GM23338 (cell line): ENCODE results near the gene FAM110A. TPM values are rescaled to one million over a fixed set of nuclear protein-coding genes. Genes with fewer than 3 reads are reported as not detected.

Experiments used
- ATAC-seq: fragments of 200-7000 bp; cut with Tn5 transposase; 3 replicates; pipeline ENCODE4 v1.9.1; 2020
- DNase-seq: peaks from one replicate; pipeline ENCODE4 v3.0.0-alpha.2; 2015; ENCODE audit warnings: low spot score
- H2AFZ ChIP-seq: fragments of 200-600 bp; sonication (generic); 2 replicates; pipeline ENCODE4 v1.8.0; 2016; ENCODE audit warnings: antibody characterized with exemption, mild to moderate bottlenecking, moderate library complexity
- H3F3A ChIP-seq: fragments of 200-600 bp; sonication (generic); replicated peaks from 2 replicates; pipeline ENCODE4 v1.8.0; 2017; ENCODE audit warnings: antibody characterized with exemption, mixed run types, low read depth
- H3K27ac ChIP-seq: fragments of 200-600 bp; sonication (generic); 2 replicates; pipeline ENCODE4 v1.6.1; 2016; ENCODE audit warnings: low read depth
- H3K27me3 ChIP-seq: fragments of 200-600 bp; sonication (generic); 2 replicates; pipeline ENCODE4 v1.8.0; 2016; ENCODE audit warnings: mild to moderate bottlenecking, mixed run types, moderate library complexity; ENCODE audit not compliant: insufficient read depth
- H3K36me3 ChIP-seq: fragments of 200-600 bp; sonication (generic); 2 replicates; pipeline ENCODE4 v1.8.0; 2016; ENCODE audit warnings: mild to moderate bottlenecking; ENCODE audit not compliant: insufficient read depth
- H3K4me1 ChIP-seq: fragments of 200-600 bp; sonication (generic); 2 replicates; pipeline ENCODE4 v1.8.0; 2016; ENCODE audit warnings: mild to moderate bottlenecking, moderate library complexity; ENCODE audit not compliant: insufficient read depth
- H3K4me2 ChIP-seq: fragments of 200-600 bp; sonication (generic); 2 replicates; pipeline ENCODE4 v1.7.1; 2017; ENCODE audit warnings: mixed run types
- H3K4me3 ChIP-seq: fragments of 200-600 bp; sonication (generic); 2 replicates; pipeline ENCODE4 v1.6.1; 2016; ENCODE audit warnings: mixed run types
- H3K79me2 ChIP-seq: fragments of 200-600 bp; sonication (generic); replicated peaks from 2 replicates; pipeline ENCODE4 v1.8.0; 2017; ENCODE audit warnings: mild to moderate bottlenecking; ENCODE audit not compliant: insufficient read depth
- H3K9me2 ChIP-seq: fragments of 200-600 bp; sonication (generic); 2 replicates; pipeline ENCODE4 v1.8.0; 2017; ENCODE audit not compliant: insufficient read depth
- H4K20me1 ChIP-seq: fragments of 200-600 bp; sonication (generic); replicated peaks from 2 replicates; pipeline ENCODE4 v1.8.0; 2017; ENCODE audit warnings: mild to moderate bottlenecking; ENCODE audit not compliant: insufficient read depth
- H3K27ac Mint-ChIP-seq: 2 replicates; pipeline ENCODE4 v1.8.0; 2020; ENCODE audit warnings: inconsistent platforms, mild to moderate bottlenecking, moderate library complexity, mixed read lengths
- H3K27me3 Mint-ChIP-seq: 3 replicates; pipeline ENCODE4 v1.8.0; 2022; ENCODE audit warnings: low read depth, mild to moderate bottlenecking, moderate library complexity, mixed read lengths, inconsistent platforms; ENCODE audit not compliant: insufficient read depth, poor library complexity
- H3K36me3 Mint-ChIP-seq: 3 replicates; pipeline ENCODE4 v1.8.0; 2021; ENCODE audit warnings: low read depth, mild to moderate bottlenecking, inconsistent platforms, moderate library complexity, mixed read lengths
- H3K4me1 Mint-ChIP-seq: 3 replicates; pipeline ENCODE4 v1.8.0; 2020; ENCODE audit warnings: mild to moderate bottlenecking, inconsistent platforms, mixed read lengths
- H3K4me3 Mint-ChIP-seq: 3 replicates; pipeline ENCODE4 v1.8.0; 2021; ENCODE audit warnings: moderate library complexity, mild to moderate bottlenecking, inconsistent platforms, mixed read lengths
- H3K9me3 Mint-ChIP-seq: 3 replicates; pipeline ENCODE4 v1.8.0; 2020; ENCODE audit warnings: moderate library complexity, mild to moderate bottlenecking, inconsistent platforms, mixed read lengths
- CREB1 ChIP-seq: fragments of 250-450 bp; sonication (Bioruptor Pico); IDR thresholded peaks from 2 replicates; pipeline ENCODE4 v1.5.0; 2020; ENCODE audit warnings: low read depth, mild to moderate bottlenecking, moderate library complexity
- CTCF ChIP-seq, 2 experiments: fragments of 200-600 bp in 1 of 2; sonication (generic) in 1 of 2; conservative IDR thresholded peaks; 2 replicates each; pipeline versions ENCODE4 v1.5.1 to v1.6.1; 2016 to 2017; ENCODE audit warnings: antibody characterized with exemption in 2 of 2, low read depth in 2 of 2, mild to moderate bottlenecking in 2 of 2, moderate library complexity in 1 of 2
- EZH2 ChIP-seq: fragments of 200-600 bp; sonication (generic); IDR thresholded peaks from one replicate; pipeline ENCODE4 v1.8.0; 2017; ENCODE audit warnings: antibody characterized with exemption, mild to moderate bottlenecking, low read depth; ENCODE audit not compliant: unreplicated experiment
- EZH2phosphoT487 ChIP-seq: fragments of 200-600 bp; sonication (generic); IDR thresholded peaks from one replicate; pipeline ENCODE4 v1.8.1; 2018; ENCODE audit warnings: antibody characterized with exemption; ENCODE audit not compliant: unreplicated experiment
- NANOG ChIP-seq: IDR thresholded peaks from 2 replicates; pipeline ENCODE4 v1.6.1; 2016; ENCODE audit warnings: antibody characterized with exemption, borderline replicate concordance
- POLR2AphosphoS5 ChIP-seq: IDR thresholded peaks from 2 replicates; pipeline ENCODE4 v1.6.1; 2016; ENCODE audit warnings: antibody characterized with exemption, low read depth
- REST ChIP-seq: IDR thresholded peaks from one replicate; pipeline ENCODE4 v1.6.1; 2018; ENCODE audit warnings: antibody characterized with exemption; ENCODE audit not compliant: unreplicated experiment
- STAT1 ChIP-seq: IDR thresholded peaks from one replicate; pipeline ENCODE4 v1.6.1; 2016; ENCODE audit warnings: antibody characterized with exemption; ENCODE audit not compliant: unreplicated experiment
- polyA plus RNA-seq: library from polyadenylated mRNA; unstranded; fragments of >200 nt; fragmentation: Nextera tagmentation; extraction: Ambion mirVana; gene quantifications from 2 replicates; pipeline ENCODE4 v1.2.1, GENCODE V29; 2016
- total RNA-seq: library from RNA; depleted of rRNA; stranded (reverse); fragments of >200 nt; shearing (Covaris generic); gene quantifications from 2 replicates; pipeline ENCODE4 v1.2.3, GENCODE V29; 2014
- TF ChIP-seq, protein P1 (sequence below): fragments of 250-450 bp; sonication (Bioruptor Pico); IDR thresholded peaks from 2 replicates; pipeline ENCODE4 v1.5.0; 2020; ENCODE audit warnings: mild to moderate bottlenecking, moderate library complexity

FAM110A gene
- total and polyA plus RNA-seq, 2 experiments from 2014 or later = 10.7 to 13.7 TPM

DNA sequence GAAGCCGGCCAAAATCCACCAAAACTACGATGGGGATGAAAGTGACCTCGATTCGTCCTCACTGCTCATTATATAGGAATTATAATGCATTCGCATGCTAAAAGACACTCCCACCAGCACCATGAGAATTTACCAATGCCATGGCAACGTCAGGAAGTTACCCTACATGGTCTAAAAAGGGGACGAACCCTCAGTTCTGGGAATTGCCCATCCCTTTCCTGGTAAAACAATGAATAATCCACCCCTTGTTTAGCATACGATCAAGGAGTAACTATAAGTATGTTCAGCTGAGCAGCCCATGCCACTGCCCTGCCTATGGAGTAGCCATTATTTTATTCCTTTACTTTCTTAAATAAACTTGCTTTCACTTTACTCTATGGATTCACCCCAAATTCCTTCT lies 20.1 kb upstream of the FAM110A start (continued):
- TF ChIP-seq CTCF (conservative IDR thresholded peaks at IDR 0.05; ENCODE audit: low read depth in 2 of 2) (no peak), REST (no peak), NANOG (no peak), STAT1 (no peak), EZH2 (no peak)

- peaks cover 5% of the 10 kb centered on the region; the same call in 2 of the 3 replicates for H3K9me3 Mint-ChIP-seq
- H3K4me3 ChIP-seq = no peak overlapping the region
- H3K36me3 ChIP-seq = no peaks in the 10 kb centered on the region
- DNase-seq = no peak
- peaks cover 11% of the 10 kb centered on the region for H3K27me3 Mint-ChIP-seq
- no peak overlapping the region for H3K27ac ChIP-seq
- H3K4me1 ChIP-seq = no peaks in the 10 kb centered on the region
- peaks cover under 1% of the 10 kb centered on the region; the same call in 1 of the 3 replicates for H3K36me3 Mint-ChIP-seq
- H4K20me1 ChIP-seq = no peaks in the 10 kb centered on the region
- no peaks in the 10 kb centered on the region for H3K9me2 ChIP-seq
- no peaks in the 10 kb centered on the region for H3K27me3 ChIP-seq
- ATAC-seq = no peak
- no peak overlapping the region for H2AFZ ChIP-seq
- H3K4me3 Mint-ChIP-seq = no peak overlapping the region
- TF ChIP-seq CTCF (conservative IDR thresholded peaks at IDR 0.05; ENCODE audit: low read depth in 2 of 2) (no peak), CREB1 (no peak), EZH2phosphoT487 (no peak), EZH2 (no peak), POLR2AphosphoS5 (no peak)
- TF ChIP-seq, protein P1, sequence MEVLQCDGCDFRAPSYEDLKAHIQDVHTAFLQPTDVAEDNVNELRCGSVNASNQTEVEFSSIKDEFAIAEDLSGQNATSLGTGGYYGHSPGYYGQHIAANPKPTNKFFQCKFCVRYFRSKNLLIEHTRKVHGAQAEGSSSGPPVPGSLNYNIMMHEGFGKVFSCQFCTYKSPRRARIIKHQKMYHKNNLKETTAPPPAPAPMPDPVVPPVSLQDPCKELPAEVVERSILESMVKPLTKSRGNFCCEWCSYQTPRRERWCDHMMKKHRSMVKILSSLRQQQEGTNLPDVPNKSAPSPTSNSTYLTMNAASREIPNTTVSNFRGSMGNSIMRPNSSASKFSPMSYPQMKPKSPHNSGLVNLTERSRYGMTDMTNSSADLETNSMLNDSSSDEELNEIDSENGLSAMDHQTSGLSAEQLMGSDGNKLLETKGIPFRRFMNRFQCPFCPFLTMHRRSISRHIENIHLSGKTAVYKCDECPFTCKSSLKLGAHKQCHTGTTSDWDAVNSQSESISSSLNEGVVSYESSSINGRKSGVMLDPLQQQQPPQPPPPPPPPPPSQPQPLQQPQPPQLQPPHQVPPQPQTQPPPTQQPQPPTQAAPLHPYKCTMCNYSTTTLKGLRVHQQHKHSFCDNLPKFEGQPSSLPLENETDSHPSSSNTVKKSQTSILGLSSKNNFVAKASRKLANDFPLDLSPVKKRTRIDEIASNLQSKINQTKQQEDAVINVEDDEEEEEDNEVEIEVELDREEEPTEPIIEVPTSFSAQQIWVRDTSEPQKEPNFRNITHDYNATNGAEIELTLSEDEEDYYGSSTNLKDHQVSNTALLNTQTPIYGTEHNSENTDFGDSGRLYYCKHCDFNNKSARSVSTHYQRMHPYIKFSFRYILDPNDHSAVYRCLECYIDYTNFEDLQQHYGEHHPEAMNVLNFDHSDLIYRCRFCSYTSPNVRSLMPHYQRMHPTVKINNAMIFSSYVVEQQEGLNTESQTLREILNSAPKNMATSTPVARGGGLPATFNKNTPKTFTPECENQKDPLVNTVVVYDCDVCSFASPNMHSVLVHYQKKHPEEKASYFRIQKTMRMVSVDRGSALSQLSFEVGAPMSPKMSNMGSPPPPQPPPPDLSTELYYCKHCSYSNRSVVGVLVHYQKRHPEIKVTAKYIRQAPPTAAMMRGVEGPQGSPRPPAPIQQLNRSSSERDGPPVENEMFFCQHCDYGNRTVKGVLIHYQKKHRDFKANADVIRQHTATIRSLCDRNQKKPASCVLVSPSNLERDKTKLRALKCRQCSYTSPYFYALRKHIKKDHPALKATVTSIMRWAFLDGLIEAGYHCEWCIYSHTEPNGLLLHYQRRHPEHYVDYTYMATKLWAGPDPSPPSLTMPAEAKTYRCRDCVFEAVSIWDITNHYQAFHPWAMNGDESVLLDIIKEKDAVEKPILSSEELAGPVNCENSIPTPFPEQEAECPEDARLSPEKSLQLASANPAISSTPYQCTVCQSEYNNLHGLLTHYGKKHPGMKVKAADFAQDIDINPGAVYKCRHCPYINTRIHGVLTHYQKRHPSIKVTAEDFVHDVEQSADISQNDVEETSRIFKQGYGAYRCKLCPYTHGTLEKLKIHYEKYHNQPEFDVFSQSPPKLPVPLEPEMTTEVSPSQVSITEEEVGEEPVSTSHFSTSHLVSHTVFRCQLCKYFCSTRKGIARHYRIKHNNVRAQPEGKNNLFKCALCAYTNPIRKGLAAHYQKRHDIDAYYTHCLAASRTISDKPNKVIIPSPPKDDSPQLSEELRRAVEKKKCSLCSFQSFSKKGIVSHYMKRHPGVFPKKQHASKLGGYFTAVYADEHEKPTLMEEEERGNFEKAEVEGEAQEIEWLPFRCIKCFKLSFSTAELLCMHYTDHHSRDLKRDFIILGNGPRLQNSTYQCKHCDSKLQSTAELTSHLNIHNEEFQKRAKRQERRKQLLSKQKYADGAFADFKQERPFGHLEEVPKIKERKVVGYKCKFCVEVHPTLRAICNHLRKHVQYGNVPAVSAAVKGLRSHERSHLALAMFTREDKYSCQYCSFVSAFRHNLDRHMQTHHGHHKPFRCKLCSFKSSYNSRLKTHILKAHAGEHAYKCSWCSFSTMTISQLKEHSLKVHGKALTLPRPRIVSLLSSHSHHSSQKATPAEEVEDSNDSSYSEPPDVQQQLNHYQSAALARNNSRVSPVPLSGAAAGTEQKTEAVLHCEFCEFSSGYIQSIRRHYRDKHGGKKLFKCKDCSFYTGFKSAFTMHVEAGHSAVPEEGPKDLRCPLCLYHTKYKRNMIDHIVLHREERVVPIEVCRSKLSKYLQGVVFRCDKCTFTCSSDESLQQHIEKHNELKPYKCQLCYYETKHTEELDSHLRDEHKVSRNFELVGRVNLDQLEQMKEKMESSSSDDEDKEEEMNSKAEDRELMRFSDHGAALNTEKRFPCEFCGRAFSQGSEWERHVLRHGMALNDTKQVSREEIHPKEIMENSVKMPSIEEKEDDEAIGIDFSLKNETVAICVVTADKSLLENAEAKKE (CRISPR knock-in tag) = no peak
- no peaks in the 10 kb centered on the region for H3F3A ChIP-seq
- no peaks in the 10 kb centered on the region for H3K79me2 ChIP-seq
- no peak overlapping the region for H3K27ac Mint-ChIP-seq
- peaks cover 6% of the 10 kb centered on the region for H3K4me1 Mint-ChIP-seq
- H3K4me2 ChIP-seq = no peak overlapping the region
Observed at GRCh38 chr20:815226-815625, 18.3 kb upstream of the FAM110A start.
